ENCODE measurements around the gene GPHN.
"Not testable (repeated sequence)": the region's sequence is repeated elsewhere in the genome, so short reads cannot be mapped to it uniquely, and the experiment has no call there.

GPHN gene

DNA sequence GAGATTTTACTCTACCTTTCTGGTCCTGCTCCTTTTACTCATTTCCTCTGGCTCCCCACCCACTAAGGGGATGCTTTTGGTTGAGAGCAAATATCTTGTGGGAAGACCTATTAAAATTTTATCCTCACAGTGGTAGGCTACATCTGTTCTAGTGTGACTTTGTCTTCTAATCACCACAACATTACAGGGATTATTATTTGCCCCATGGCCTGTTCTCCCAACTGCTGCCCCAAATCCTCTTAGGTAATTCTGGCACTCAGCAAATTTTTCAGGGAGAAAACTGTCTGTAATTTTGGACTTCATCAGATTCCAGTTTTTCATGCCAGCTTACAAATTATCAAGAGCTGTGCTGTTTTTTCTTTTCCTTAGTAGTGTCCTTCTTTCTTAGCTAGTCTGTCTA lies 172.3 kb downstream of the GPHN start:
- no peak for TF ChIP-seq CTCF (IDR thresholded peaks at IDR 0.05; ENCODE audit: low read length, missing control alignments)
- DNase-seq (ENCODE audit: low read depth), result no peak
- H3K4me3 ChIP-seq (replicated peaks; ENCODE audit: low read depth, low read length), result no peak overlapping the region

GRCh38 chr14:66696326-66696725 lies 188.4 kb downstream of the GPHN start:
- H3K4me3 ChIP-seq (replicated peaks; ENCODE audit: low read depth, low read length), result no peak overlapping the region
- DNase-seq (ENCODE audit: low read depth), result no peak
- TF ChIP-seq CTCF (IDR thresholded peaks at IDR 0.05; ENCODE audit: low read length, missing control alignments), result no peak

- no peak for DNase-seq (ENCODE audit: low read depth)
- no peak overlapping the region for H3K4me3 ChIP-seq (replicated peaks; ENCODE audit: low read depth, low read length)
- no peak for TF ChIP-seq CTCF (IDR thresholded peaks at IDR 0.05; ENCODE audit: low read length, missing control alignments)
Observed at GRCh38 chr14:66698503-66698902, 190.6 kb downstream of the GPHN start.

DNA sequence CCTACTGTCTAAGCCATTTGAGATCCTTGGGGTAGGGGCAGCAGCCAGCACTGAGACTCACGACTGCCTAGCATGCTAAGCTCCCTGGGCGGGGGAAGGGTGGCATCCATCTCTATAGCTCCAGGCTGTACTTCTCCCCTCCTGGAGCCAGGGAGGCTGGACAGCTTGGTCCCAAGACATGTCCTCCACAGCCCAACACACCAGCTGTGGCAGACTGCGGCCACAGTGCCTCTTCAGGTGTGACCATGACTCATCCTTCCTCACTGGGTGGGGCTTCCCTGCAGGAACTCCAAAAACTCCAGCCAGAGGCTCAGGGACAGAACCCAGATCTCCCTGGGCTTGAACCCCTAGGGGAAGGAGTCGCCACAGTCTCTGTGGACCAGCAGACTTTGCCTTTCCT lies 193.9 kb downstream of the GPHN start:
- TF ChIP-seq CTCF (IDR thresholded peaks at IDR 0.05; ENCODE audit: low read length, missing control alignments), result no peak
- no peak for DNase-seq (ENCODE audit: low read depth)
- H3K4me3 ChIP-seq (replicated peaks; ENCODE audit: low read depth, low read length), result no peak overlapping the region

DNA sequence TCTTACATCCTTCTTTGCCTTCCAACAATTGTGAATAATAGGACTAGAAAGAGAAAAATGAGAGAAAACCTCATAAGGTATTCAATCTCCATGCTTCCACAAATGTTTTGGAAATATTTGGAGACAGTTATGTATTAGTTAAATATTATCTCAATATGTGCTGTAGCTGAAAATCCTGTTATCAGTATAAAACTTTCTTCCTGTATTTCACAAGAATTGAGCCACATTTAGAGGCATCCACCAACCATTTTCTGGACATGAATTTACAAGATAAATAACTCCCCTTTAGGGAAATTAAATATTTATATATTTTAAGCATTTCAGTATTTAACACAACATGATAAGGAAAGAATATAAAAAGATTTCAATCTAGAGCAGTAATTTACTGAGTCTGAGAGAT lies 200.3 kb downstream of the GPHN start:
- no peak overlapping the region for H3K4me3 ChIP-seq (replicated peaks; ENCODE audit: low read depth, low read length)
- no peak for TF ChIP-seq CTCF (IDR thresholded peaks at IDR 0.05; ENCODE audit: low read length, missing control alignments)
- peak; percentile 39 for DNase-seq (ENCODE audit: low read depth)

- no peak for TF ChIP-seq CTCF (IDR thresholded peaks at IDR 0.05; ENCODE audit: low read length, missing control alignments)
- no peak overlapping the region for H3K4me3 ChIP-seq (replicated peaks; ENCODE audit: low read depth, low read length)
- peak; percentile 64 for DNase-seq (ENCODE audit: low read depth)
Observed at GRCh38 chr14:66709291-66709690, 201.3 kb downstream of the GPHN start.

- DNase-seq (ENCODE audit: low read depth); H3K4me3 ChIP-seq (replicated peaks; ENCODE audit: low read depth, low read length): not testable (repeated sequence)
Observed at GRCh38 chr14:66714291-66714690, 206.3 kb downstream of the GPHN start.

DNA sequence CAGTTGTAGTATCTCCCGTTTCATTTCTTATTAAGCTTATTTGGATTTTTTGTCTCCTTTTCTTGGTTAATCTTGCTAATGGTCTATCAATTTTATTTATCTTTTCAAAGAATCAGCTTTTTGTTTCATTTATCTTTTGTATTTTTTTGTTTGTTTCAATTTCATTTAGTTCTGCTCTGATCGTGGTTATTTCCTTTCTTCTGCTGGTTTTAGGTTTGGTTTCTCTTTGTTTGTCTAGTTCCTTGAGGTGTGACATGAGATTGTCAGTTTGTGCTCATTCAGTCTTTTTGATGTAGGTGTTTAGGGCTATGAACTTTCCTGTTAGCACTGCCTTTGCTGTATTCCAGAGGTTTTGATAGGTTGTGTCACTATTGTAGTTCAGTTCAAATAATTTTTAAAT lies 207.4 kb downstream of the GPHN start:
- DNase-seq (ENCODE audit: low read depth); H3K4me3 ChIP-seq (replicated peaks; ENCODE audit: low read depth, low read length): not testable (repeated sequence)

All from fibroblast of pulmonary artery (primary cell).